ENCODE measurements around the gene RPS2. TPM values are rescaled to one million over a fixed set of nuclear protein-coding genes. Genes with fewer than 3 reads are reported as not detected.
A peak's percentile ranks its signal among the peaks of the same experiment; 100 is the strongest.

The RPS2 gene
- total and polyA plus RNA-seq, 2 donors (not counting 1 experiment from before 2014, with no cell fraction given), result 3,261 to 6,138 TPM

GRCh38 chr16:1983544-1984346, 19.1 kb upstream of the RPS2 start, which contains the start of gene GFER:
Gene GFER, plus strand, starts transcription at chr16:1984193. Its CDS starts 26 bp downstream, at chr16:1984219.
- Histone ChIP-seq H3K27me3 (replicated peaks in 1 of 4; ENCODE audit: control extremely low read depth in 1 of 4, control insufficient read depth in 3 of 4, insufficient read depth in 4 of 4, low read length in 3 of 4) (peaks cover 0 to 39% (median 19%) of the 10 kb centered on the region in 4 experiments), H3K9ac (ENCODE audit: low read length) (peak within 1 kb of the TSS; percentile 76), H4K20me1 (ENCODE audit: control insufficient read depth, insufficient read depth, low read length, poor library complexity, severe bottlenecking) (no peaks in the 10 kb centered on the region), H3K27ac (ENCODE audit: low read length in 2 of 2) (peak within 1 kb of the TSS; percentile 10 to 66), H3K4me1 (ENCODE audit: control insufficient read depth in 2 of 2, insufficient read depth in 2 of 2, low read length in 2 of 2) (peaks cover 16 to 35% of the 10 kb centered on the region in 2 donors), H3K4me3 (ENCODE audit: control extremely low read depth in 1 of 5, extremely low read depth in 1 of 5, insufficient read depth in 1 of 5, low read depth in 2 of 5, low read length in 4 of 5) (peak within 1 kb of the TSS; percentile 3 to 78 (median 62)), H3K9me3 (ENCODE audit: control extremely low read depth in 1 of 3, control insufficient read depth in 2 of 3, insufficient read depth in 1 of 3, low read length in 2 of 3) (peaks cover 0 to 4% (median 0%) of the 10 kb centered on the region in 3 donors), H2AFZ (ENCODE audit: insufficient read depth, low read depth, low read length, poor library complexity, severe bottlenecking) (peak within 1 kb of the TSS; percentile 88), H3K79me2 (ENCODE audit: control insufficient read depth, insufficient read depth, low read length) (no peaks in the 10 kb centered on the region), H3K4me2 (replicated peaks; ENCODE audit: low read depth, low read length, poor library complexity, severe bottlenecking) (peak within 1 kb of the TSS; percentile 98), H3K36me3 (replicated peaks in 1 of 2; ENCODE audit: control extremely low read depth in 1 of 2, control insufficient read depth in 1 of 2, extremely low read depth in 1 of 2, insufficient read depth in 2 of 2, low read length in 1 of 2) (peaks cover 0 to 10% of the 10 kb centered on the region in 2 experiments)
- peak; percentile 88 for DNase-seq
- TF ChIP-seq CTCF (IDR thresholded peaks at IDR 0.05), result peak; percentile 38
- no peak for TF ChIP-seq EZH2 (IDR thresholded peaks at IDR 0.05; ENCODE audit: borderline replicate concordance, insufficient read depth, low read depth, low read length, poor library complexity, severe bottlenecking)
- CTCF ChIA-PET, result interaction anchor here (0.6 to 1.4 kb wide), 4 partner anchors 10 to 332 kb away, joined by 3 to 4 read pairs (median 4); partner anchors contain the start of genes RPS2 and TBL3
- whole genome bisulfite sequencing (ENCODE audit: insufficient coverage), result under 1% methylated on average over 109 of the region's 109 CpGs
- Mint-ChIP-seq H3K27ac (peak within 1 kb of the TSS; percentile 83), H3K4me3 (peak within 1 kb of the TSS; percentile 88), H3K4me1 (peaks cover 25% of the 10 kb centered on the region), H3K27me3 (peaks cover 6% of the 10 kb centered on the region), H3K9me3 (ENCODE audit: insufficient read depth) (no peaks in the 10 kb centered on the region)
- intact Hi-C loops (cut with micrococcal nuclease), result loop anchor here (1.0 kb wide), 3 partner anchors 8 to 26 kb away; partner anchors contain the start of genes TBL3 and ZNF598
- peak; percentile 94 for ATAC-seq (ENCODE audit: low read depth)
- POLR2A ChIA-PET, result interaction anchor here (0.6 to 3.5 kb wide), 6 partner anchors 8 to 1255 kb away, joined by 3 to 15 read pairs (median 4); partner anchors contain the start of genes RPS2 and TBL3
